OCI-LY7 (cell line): Measurements from ENCODE around the gene HNRNPU.

Experiments
- EZH2phosphoT487 ChIP-seq: fragments of 200-600 bp; sonication (generic); IDR thresholded peaks from 2 replicates; pipeline ENCODE4 v1.6.1; 2018; ENCODE audit warnings: low read depth, borderline replicate concordance, mild to moderate bottlenecking, mixed run types, antibody characterized with exemption, low read length, moderate library complexity, mixed read lengths
- TF ChIP-seq, protein P1 (sequence below): fragments of 200-600 bp; sonication (generic); conservative IDR thresholded peaks from 2 replicates; pipeline ENCODE4 v1.5.1; 2014; ENCODE audit warnings: mild to moderate bottlenecking, antibody characterized with exemption, low read length, moderate library complexity, mixed read lengths

- TF ChIP-seq, protein P1, sequence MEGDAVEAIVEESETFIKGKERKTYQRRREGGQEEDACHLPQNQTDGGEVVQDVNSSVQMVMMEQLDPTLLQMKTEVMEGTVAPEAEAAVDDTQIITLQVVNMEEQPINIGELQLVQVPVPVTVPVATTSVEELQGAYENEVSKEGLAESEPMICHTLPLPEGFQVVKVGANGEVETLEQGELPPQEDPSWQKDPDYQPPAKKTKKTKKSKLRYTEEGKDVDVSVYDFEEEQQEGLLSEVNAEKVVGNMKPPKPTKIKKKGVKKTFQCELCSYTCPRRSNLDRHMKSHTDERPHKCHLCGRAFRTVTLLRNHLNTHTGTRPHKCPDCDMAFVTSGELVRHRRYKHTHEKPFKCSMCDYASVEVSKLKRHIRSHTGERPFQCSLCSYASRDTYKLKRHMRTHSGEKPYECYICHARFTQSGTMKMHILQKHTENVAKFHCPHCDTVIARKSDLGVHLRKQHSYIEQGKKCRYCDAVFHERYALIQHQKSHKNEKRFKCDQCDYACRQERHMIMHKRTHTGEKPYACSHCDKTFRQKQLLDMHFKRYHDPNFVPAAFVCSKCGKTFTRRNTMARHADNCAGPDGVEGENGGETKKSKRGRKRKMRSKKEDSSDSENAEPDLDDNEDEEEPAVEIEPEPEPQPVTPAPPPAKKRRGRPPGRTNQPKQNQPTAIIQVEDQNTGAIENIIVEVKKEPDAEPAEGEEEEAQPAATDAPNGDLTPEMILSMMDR: no peak
- no peak for TF ChIP-seq EZH2phosphoT487
Measured at GRCh38 chr1:244817415-244817894, 46.9 kb downstream of the HNRNPU start.
